ENCODE results near the gene AP5B1. TPM values are rescaled to one million over a fixed set of nuclear protein-coding genes. Genes with fewer than 3 reads are reported as not detected.

Gene AP5B1
- total and polyA plus RNA-seq, 2 of the 8 experiments (the other 6 are each of a cell fraction or from before 2014, with no cell fraction given), result 7.6 to 10.0 TPM

DNA sequence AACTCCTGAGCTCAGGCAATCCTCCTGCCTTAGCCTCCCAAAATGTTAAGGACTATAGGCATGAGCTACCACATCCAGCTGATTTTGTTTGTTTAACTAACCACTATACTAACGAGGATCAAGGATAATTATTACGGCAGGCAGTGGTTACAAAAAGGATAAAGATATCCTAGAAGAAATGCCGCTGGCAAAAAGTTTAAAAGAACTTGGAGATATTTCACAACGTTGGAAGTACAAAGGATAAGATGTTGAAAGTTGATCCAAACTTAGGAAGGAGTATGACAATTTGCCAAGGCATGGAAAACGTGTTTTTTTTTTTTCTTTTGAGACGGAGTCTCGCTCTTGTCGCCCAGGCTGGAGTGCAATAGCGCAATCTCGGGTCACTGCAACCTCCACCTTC, 13.4 kb downstream of the AP5B1 start (continued):
- no peak for TF ChIP-seq USF2 (IDR thresholded peaks at IDR 0.05; ENCODE audit: low read length)
